Activated CD4-positive, alpha-beta memory T cell treated with anti-CD3 and anti-CD28 coated beads for 36 hours (primary cell): ENCODE results near the gene TIMM29. TPM values are rescaled to one million over a fixed set of nuclear protein-coding genes. Genes with fewer than 3 reads are reported as not detected.

Source experiments
- CTCF ChIA-PET: fragments of 350-600 bp; sonication (Branson Sonifier 250); formaldehyde crosslinking; loops from one replicate; lab custom pipeline; 2021; ENCODE audit warnings: antibody characterized with exemption, inconsistent platforms; lab: Charles Lee
- POLR2A ChIA-PET: fragments of 350-600 bp; sonication (Branson Sonifier 250); formaldehyde crosslinking; loops from one replicate; lab custom pipeline; 2021; ENCODE audit warnings: antibody characterized with exemption; lab: Charles Lee
- DNase-seq: peaks from one replicate; pipeline ENCODE4 v3.0.0-alpha.2; 2020
- H3K27ac Mint-ChIP-seq: one replicate; pipeline ENCODE4 v1.8.0; 2021; ENCODE audit warnings: mixed read lengths
- H3K27me3 Mint-ChIP-seq: one replicate; pipeline ENCODE4 v1.8.0; 2021; ENCODE audit warnings: mixed read lengths
- H3K36me3 Mint-ChIP-seq: one replicate; pipeline ENCODE4 v1.8.0; 2021; ENCODE audit warnings: mixed read lengths
- H3K4me1 Mint-ChIP-seq: one replicate; pipeline ENCODE4 v1.8.0; 2021; ENCODE audit warnings: low read depth, mixed read lengths
- H3K4me3 Mint-ChIP-seq: one replicate; pipeline ENCODE4 v1.8.0; 2021; ENCODE audit warnings: mild to moderate bottlenecking, mixed read lengths
- H3K9me3 Mint-ChIP-seq: one replicate; pipeline ENCODE4 v1.8.0; 2021; ENCODE audit warnings: mixed read lengths
- intact Hi-C: fragments of 100-400 bp; cut with micrococcal nuclease; formaldehyde crosslinking; loops from one replicate; pipeline ENCODE4 v1.15.1; 2023
- total RNA-seq, 2 experiments: library from RNA; stranded (reverse); gene quantifications; one replicate each; pipeline ENCODE4 v1.2.3, GENCODE V29; 2021

TIMM29 gene
- total RNA-seq, 2 experiments from 2014 or later: 15.6 to 16.4 TPM

GRCh38 chr19:10894911-10895213 is 33.7 kb upstream of the TIMM29 start:
- CTCF ChIA-PET: interaction anchor here (1.5 kb wide), 1 partner anchor 31 kb away, joined by 3 read pairs; no protein-coding TSS in a partner anchor
- no peak overlapping the region for H3K4me3 Mint-ChIP-seq

GRCh38 chr19:10895363-10895762 is 33.2 kb upstream of the TIMM29 start:
- H3K4me3 Mint-ChIP-seq: no peak overlapping the region
- intact Hi-C loops: no loop called here
- H3K9me3 Mint-ChIP-seq: no peaks in the 10 kb centered on the region
- no peak for DNase-seq
- H3K4me1 Mint-ChIP-seq: peaks cover 11% of the 10 kb centered on the region
- POLR2A ChIA-PET: no interaction called here
- no peaks in the 10 kb centered on the region for H3K27me3 Mint-ChIP-seq
- CTCF ChIA-PET: no interaction called here
- H3K27ac Mint-ChIP-seq: no peak overlapping the region
- no peaks in the 10 kb centered on the region for H3K36me3 Mint-ChIP-seq

More at GRCh38 chr19:10894911-10895213, 33.7 kb upstream of the TIMM29 start:
- POLR2A ChIA-PET: no interaction called here
- DNase-seq: no peak
- Mint-ChIP-seq H3K9me3 (no peaks in the 10 kb centered on the region), H3K36me3 (no peaks in the 10 kb centered on the region), H3K4me1 (peaks cover 11% of the 10 kb centered on the region), H3K27ac (no peak overlapping the region), H3K27me3 (no peaks in the 10 kb centered on the region)
- intact Hi-C loops: no loop called here

GRCh38 chr19:10895920-10896319 is 32.7 kb upstream of the TIMM29 start:
- DNase-seq: no peak
- intact Hi-C loops: no loop called here
- no peaks in the 10 kb centered on the region for H3K36me3 Mint-ChIP-seq
- no peaks in the 10 kb centered on the region for H3K27me3 Mint-ChIP-seq
- H3K27ac Mint-ChIP-seq: no peak overlapping the region
- CTCF ChIA-PET: no interaction called here
- POLR2A ChIA-PET: no interaction called here
- H3K4me3 Mint-ChIP-seq: no peak overlapping the region
- H3K9me3 Mint-ChIP-seq: no peaks in the 10 kb centered on the region
- H3K4me1 Mint-ChIP-seq: peaks cover 11% of the 10 kb centered on the region

- CTCF ChIA-PET: interaction anchor here (0.6 kb wide), 1 partner anchor 114 kb away, joined by 3 read pairs; no protein-coding TSS in a partner anchor
- no peak overlapping the region for H3K27ac Mint-ChIP-seq
- DNase-seq: no peak
- no peak overlapping the region for H3K4me3 Mint-ChIP-seq
- intact Hi-C loops: no loop called here
- no peaks in the 10 kb centered on the region for H3K27me3 Mint-ChIP-seq
- H3K36me3 Mint-ChIP-seq: no peaks in the 10 kb centered on the region
- H3K4me1 Mint-ChIP-seq: peaks cover 11% of the 10 kb centered on the region
- POLR2A ChIA-PET: no interaction called here
- no peaks in the 10 kb centered on the region for H3K9me3 Mint-ChIP-seq
Observed at GRCh38 chr19:10896851-10897526, 31.6 kb upstream of the TIMM29 start.

GRCh38 chr19:10898633-10899032 is 30.0 kb upstream of the TIMM29 start:
- Mint-ChIP-seq H3K4me3 (no peak overlapping the region), H3K9me3 (peaks cover 4% of the 10 kb centered on the region), H3K27ac (no peak overlapping the region), H3K36me3 (no peaks in the 10 kb centered on the region), H3K4me1 (peaks cover 11% of the 10 kb centered on the region), H3K27me3 (no peaks in the 10 kb centered on the region)
- POLR2A ChIA-PET: no interaction called here
- CTCF ChIA-PET: no interaction called here
- intact Hi-C loops: no loop called here
- DNase-seq: no peak

GRCh38 chr19:10899151-10899653 is 29.4 kb upstream of the TIMM29 start:
- H3K27me3 Mint-ChIP-seq: no peaks in the 10 kb centered on the region
- intact Hi-C loops: no loop called here
- H3K27ac Mint-ChIP-seq: no peak overlapping the region
- POLR2A ChIA-PET: no interaction called here
- no peak for DNase-seq
- peaks cover 4% of the 10 kb centered on the region for H3K9me3 Mint-ChIP-seq
- H3K4me3 Mint-ChIP-seq: no peak overlapping the region
- no peaks in the 10 kb centered on the region for H3K36me3 Mint-ChIP-seq
- CTCF ChIA-PET: no interaction called here
- peaks cover 11% of the 10 kb centered on the region for H3K4me1 Mint-ChIP-seq

GRCh38 chr19:10907925-10908324 is 20.7 kb upstream of the TIMM29 start:
- H3K27me3 Mint-ChIP-seq: no peaks in the 10 kb centered on the region
- POLR2A ChIA-PET: no interaction called here
- no peaks in the 10 kb centered on the region for H3K4me1 Mint-ChIP-seq
- H3K36me3 Mint-ChIP-seq: peaks cover 11% of the 10 kb centered on the region
- intact Hi-C loops: no loop called here
- H3K4me3 Mint-ChIP-seq: no peak overlapping the region
- no peak for DNase-seq
- CTCF ChIA-PET: no interaction called here
- no peak overlapping the region for H3K27ac Mint-ChIP-seq
- peaks cover 3% of the 10 kb centered on the region for H3K9me3 Mint-ChIP-seq

- intact Hi-C loops: no loop called here
Observed at GRCh38 chr19:10908380-10908960, 20.1 kb upstream of the TIMM29 start.

GRCh38 chr19:10911579-10912363 is 16.8 kb upstream of the TIMM29 start:
- H3K36me3 Mint-ChIP-seq: peaks cover 11% of the 10 kb centered on the region

More at GRCh38 chr19:10908380-10908960, 20.1 kb upstream of the TIMM29 start:
- Mint-ChIP-seq H3K27ac (no peak overlapping the region), H3K4me3 (no peak overlapping the region), H3K27me3 (no peaks in the 10 kb centered on the region), H3K36me3 (peaks cover 11% of the 10 kb centered on the region), H3K9me3 (no peaks in the 10 kb centered on the region), H3K4me1 (no peaks in the 10 kb centered on the region)
- ChIA-PET POLR2A (no interaction called here), CTCF (no interaction called here)
- no peak for DNase-seq

GRCh38 chr19:10912619-10913018 is 16.0 kb upstream of the TIMM29 start:
- Mint-ChIP-seq H3K36me3 (peaks cover 11% of the 10 kb centered on the region), H3K27ac (no peak overlapping the region), H3K4me3 (no peak overlapping the region), H3K27me3 (no peaks in the 10 kb centered on the region), H3K9me3 (no peaks in the 10 kb centered on the region), H3K4me1 (no peaks in the 10 kb centered on the region)
- ChIA-PET CTCF (interaction anchor here (0.6 kb wide), 1 partner anchor 427 kb away, joined by 5 read pairs; no protein-coding TSS in a partner anchor), POLR2A (interaction anchor here (0.5 kb wide), 1 partner anchor 18 kb away, joined by 3 read pairs; no protein-coding TSS in a partner anchor)
- intact Hi-C loops: no loop called here
- no peak for DNase-seq

More at GRCh38 chr19:10911579-10912363, 16.8 kb upstream of the TIMM29 start:
- no peak for DNase-seq
- H3K9me3 Mint-ChIP-seq: no peaks in the 10 kb centered on the region
- no peaks in the 10 kb centered on the region for H3K4me1 Mint-ChIP-seq
- H3K4me3 Mint-ChIP-seq: no peak overlapping the region
- no peak overlapping the region for H3K27ac Mint-ChIP-seq
- H3K27me3 Mint-ChIP-seq: no peaks in the 10 kb centered on the region
- intact Hi-C loops: no loop called here
- ChIA-PET CTCF (interaction anchor here (1.5 to 2.0 kb wide), 2 partner anchors 25 to 48 kb away, joined by 3 to 5 read pairs; no protein-coding TSS in a partner anchor), POLR2A (interaction anchor here (0.5 kb wide), 1 partner anchor 19 kb away, joined by 3 read pairs; no protein-coding TSS in a partner anchor)

- Mint-ChIP-seq H3K27ac (no peak overlapping the region), H3K4me3 (no peak overlapping the region), H3K27me3 (no peaks in the 10 kb centered on the region), H3K36me3 (peaks cover 14% of the 10 kb centered on the region), H3K4me1 (no peaks in the 10 kb centered on the region), H3K9me3 (no peaks in the 10 kb centered on the region)
- intact Hi-C loops: no loop called here
- ChIA-PET CTCF (interaction anchor here (0.7 kb wide), 1 partner anchor 122 kb away, joined by 3 read pairs; no protein-coding TSS in a partner anchor), POLR2A (no interaction called here)
- DNase-seq: no peak
Observed at GRCh38 chr19:10913716-10914340, 14.8 kb upstream of the TIMM29 start.
